ENCODE data around the gene EIF2S2. TPM values are rescaled to one million over a fixed set of nuclear protein-coding genes. Genes with fewer than 3 reads are reported as not detected.
"Not testable (repeated sequence)": the region's sequence is repeated elsewhere in the genome, so short reads cannot be mapped to it uniquely, and the experiment has no call there.

The EIF2S2 gene, protein sequence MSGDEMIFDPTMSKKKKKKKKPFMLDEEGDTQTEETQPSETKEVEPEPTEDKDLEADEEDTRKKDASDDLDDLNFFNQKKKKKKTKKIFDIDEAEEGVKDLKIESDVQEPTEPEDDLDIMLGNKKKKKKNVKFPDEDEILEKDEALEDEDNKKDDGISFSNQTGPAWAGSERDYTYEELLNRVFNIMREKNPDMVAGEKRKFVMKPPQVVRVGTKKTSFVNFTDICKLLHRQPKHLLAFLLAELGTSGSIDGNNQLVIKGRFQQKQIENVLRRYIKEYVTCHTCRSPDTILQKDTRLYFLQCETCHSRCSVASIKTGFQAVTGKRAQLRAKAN
- total RNA-seq (100 to 1,000 TPM; 128 to 130 TPM), polyA plus RNA-seq (24.2 TPM)

DNA sequence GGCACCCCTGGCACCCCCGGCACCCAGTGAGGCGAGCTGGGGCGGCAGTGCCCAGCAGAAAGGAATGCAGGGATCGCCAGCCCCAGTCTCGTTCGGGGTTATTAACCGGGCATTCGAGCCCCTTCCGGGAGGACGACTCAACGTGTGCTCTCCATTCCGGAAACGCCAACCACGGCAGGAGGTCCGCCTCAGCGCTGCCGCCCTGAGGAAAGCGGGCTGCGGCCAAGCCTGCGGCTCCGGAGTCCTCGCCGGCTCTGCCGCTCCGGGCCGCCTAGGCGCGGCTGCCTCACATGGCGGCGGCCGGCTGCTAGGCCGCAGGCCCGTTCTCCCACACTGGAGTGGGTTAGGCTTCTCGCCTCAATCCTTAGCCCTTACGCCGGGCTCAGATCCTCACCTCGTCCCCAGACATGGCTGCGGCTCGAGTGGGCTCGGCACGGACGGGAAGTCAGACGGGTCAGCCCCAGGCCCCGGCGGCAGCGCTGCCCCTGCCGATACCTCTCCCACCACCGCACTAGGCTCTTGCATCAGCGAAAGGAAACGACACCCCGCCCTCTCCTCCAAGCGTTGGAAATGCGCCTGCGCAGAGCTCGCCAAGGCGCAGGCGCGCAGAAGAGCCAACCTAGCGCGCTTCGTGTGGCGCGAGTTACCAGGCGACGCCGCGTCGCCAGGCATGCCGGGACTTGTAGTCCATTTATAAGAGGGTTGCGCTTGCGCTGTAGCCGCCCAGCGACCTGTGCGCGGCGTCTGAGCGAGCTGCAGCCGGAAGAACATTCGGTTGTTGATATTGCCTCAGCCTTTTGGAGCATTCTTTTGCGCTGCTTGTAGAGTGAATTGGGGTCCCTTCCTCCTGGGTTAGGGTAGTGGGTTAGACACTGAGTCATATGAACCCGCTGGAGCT is at the start of gene EIF2S2:
TSS of gene EIF2S2 (minus strand) at position 542 of the 898 bp plus-strand sequence. CDS start at position 409, 133 bp downstream.
- no peaks in the 10 kb centered on the region for H3K27me3 ChIP-seq (ENCODE audit: insufficient read depth, low read length, poor library complexity, severe bottlenecking)
- POLR2A ChIA-PET, result interaction anchor here (0.5 to 1.8 kb wide), 15 partner anchors 30 to 1842 kb away, joined by 3 to 22 read pairs (median 3); partner anchors contain the start of genes C20orf144, CHMP4B, PIGU and PXMP4
- H3K27me3 Mint-ChIP-seq, result no peaks in the 10 kb centered on the region
- peaks cover 40 to 50% (median 50%) of the 10 kb centered on the region in 3 donors for H3K4me1 Mint-ChIP-seq
- peak; percentile 90 to 98 (median 95) for DNase-seq
- CTCF ChIA-PET, result interaction anchor here (0.6 to 1.8 kb wide), 9 partner anchors 9 to 379 kb away, joined by 3 to 11 read pairs (median 3); partner anchors contain the start of gene RALY
- peak within 1 kb of the TSS; percentile 75 for H3K4me3 ChIP-seq (ENCODE audit: low read length)
- H3K36me3 ChIP-seq (ENCODE audit: insufficient read depth, low read length), result no peaks in the 10 kb centered on the region
- peak within 1 kb of the TSS; percentile 92 for H3K27ac ChIP-seq (ENCODE audit: low read depth, low read length)
- peaks cover 36% of the 10 kb centered on the region for H3K4me1 ChIP-seq (ENCODE audit: insufficient read depth, low read length)
- H3K36me3 Mint-ChIP-seq, result peaks cover 0 to 37% (median 2%) of the 10 kb centered on the region in 3 donors
- H3K9me3 Mint-ChIP-seq, result no peaks in the 10 kb centered on the region
- H3K4me3 Mint-ChIP-seq, result peak within 1 kb of the TSS; percentile 94 to 99 (median 96)
- peak within 1 kb of the TSS; percentile 94 to 98 (median 96) for H3K27ac Mint-ChIP-seq
- H3K9me3 ChIP-seq (ENCODE audit: low read length), result no peaks in the 10 kb centered on the region

DNA sequence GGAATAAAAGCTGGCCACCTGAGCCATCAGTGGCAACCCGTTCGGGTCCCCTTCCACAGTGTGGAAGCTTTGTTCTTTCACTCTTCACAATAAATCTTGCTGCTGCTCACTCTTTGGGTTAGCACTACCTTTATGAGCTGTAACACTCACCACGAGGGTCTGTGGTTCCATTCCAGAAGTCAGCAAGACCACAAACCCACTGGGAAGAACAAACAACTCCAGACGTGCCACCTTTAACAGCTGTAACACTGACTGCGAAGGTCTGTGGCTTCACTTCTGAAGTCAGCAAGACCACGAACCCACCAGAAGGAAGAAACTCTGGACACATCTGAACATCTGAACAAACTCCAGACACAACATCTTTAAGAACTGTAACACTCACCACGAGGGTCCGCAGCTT is 45.7 kb upstream of the EIF2S2 start:
- H3K27me3 ChIP-seq (ENCODE audit: insufficient read depth, low read length, poor library complexity, severe bottlenecking); H3K36me3 Mint-ChIP-seq; H3K4me3 ChIP-seq (ENCODE audit: low read length); H3K9me3 ChIP-seq (ENCODE audit: low read length); H3K27ac ChIP-seq (ENCODE audit: low read depth, low read length); H3K9me3 Mint-ChIP-seq; H3K4me1 ChIP-seq (ENCODE audit: insufficient read depth, low read length); H3K36me3 ChIP-seq (ENCODE audit: insufficient read depth, low read length); CTCF ChIA-PET; H3K4me1 Mint-ChIP-seq; POLR2A ChIA-PET; H3K4me3 Mint-ChIP-seq: not testable (repeated sequence)
- DNase-seq, result peak in 1 of 5 donors; percentile 9
- peaks cover 6 to 25% of the 10 kb centered on the region in 2 donors for H3K27me3 Mint-ChIP-seq
- H3K27ac Mint-ChIP-seq, result peak overlapping the region in 1 of 8 donors; percentile 17

DNA sequence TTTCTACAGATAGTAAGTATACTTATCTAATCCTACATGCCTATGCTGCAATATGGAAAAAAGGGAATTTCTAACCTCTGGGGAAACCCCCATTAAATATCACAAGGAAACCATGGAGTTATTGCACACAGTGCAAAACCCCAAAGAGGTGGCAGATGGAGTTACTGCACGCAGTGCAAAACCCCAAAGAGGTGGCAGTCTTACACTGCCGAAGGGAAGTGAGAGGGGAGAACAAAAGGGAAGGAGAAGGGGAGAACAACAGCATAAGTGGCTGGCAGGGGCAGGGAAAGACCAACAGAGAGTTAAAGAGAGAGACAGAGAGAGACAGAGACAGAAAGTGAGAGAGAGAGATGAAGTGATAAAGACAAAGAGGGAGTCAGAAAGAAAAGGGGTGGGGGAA is 43.8 kb upstream of the EIF2S2 start:
- no peak overlapping the region for H3K27ac ChIP-seq (ENCODE audit: low read depth, low read length)
- CTCF ChIA-PET, result no interaction called here
- no peak overlapping the region for H3K4me3 Mint-ChIP-seq
- no peaks in the 10 kb centered on the region for H3K27me3 ChIP-seq (ENCODE audit: insufficient read depth, low read length, poor library complexity, severe bottlenecking)
- H3K27ac Mint-ChIP-seq, result peak overlapping the region in 2 of 8 donors; percentile 12 to 22
- no peak overlapping the region for H3K4me3 ChIP-seq (ENCODE audit: low read length)
- H3K9me3 ChIP-seq (ENCODE audit: low read length), result no peaks in the 10 kb centered on the region
- peaks cover 0 to 2% (median 0%) of the 10 kb centered on the region in 3 donors for H3K4me1 Mint-ChIP-seq
- H3K36me3 ChIP-seq (ENCODE audit: insufficient read depth, low read length), result no peaks in the 10 kb centered on the region
- no peaks in the 10 kb centered on the region for H3K36me3 Mint-ChIP-seq
- no peak for DNase-seq
- no peaks in the 10 kb centered on the region for H3K9me3 Mint-ChIP-seq
- POLR2A ChIA-PET, result no interaction called here
- peaks cover 10 to 26% of the 10 kb centered on the region in 2 donors for H3K27me3 Mint-ChIP-seq
- no peaks in the 10 kb centered on the region for H3K4me1 ChIP-seq (ENCODE audit: insufficient read depth, low read length)

- POLR2A ChIA-PET; DNase-seq; H3K9me3 ChIP-seq (ENCODE audit: low read length); H3K27me3 ChIP-seq (ENCODE audit: insufficient read depth, low read length, poor library complexity, severe bottlenecking); H3K36me3 Mint-ChIP-seq; H3K27ac Mint-ChIP-seq; H3K36me3 ChIP-seq (ENCODE audit: insufficient read depth, low read length); H3K4me3 Mint-ChIP-seq; H3K9me3 Mint-ChIP-seq; H3K27ac ChIP-seq (ENCODE audit: low read depth, low read length); H3K4me1 ChIP-seq (ENCODE audit: insufficient read depth, low read length); H3K4me3 ChIP-seq (ENCODE audit: low read length); CTCF ChIA-PET; H3K4me1 Mint-ChIP-seq: not testable (repeated sequence)
- H3K27me3 Mint-ChIP-seq, result peaks cover 12 to 27% of the 10 kb centered on the region in 2 donors
These were observed 41.1 kb upstream of the EIF2S2 start for GRCh38 chr20:34153169-34153568.

DNA sequence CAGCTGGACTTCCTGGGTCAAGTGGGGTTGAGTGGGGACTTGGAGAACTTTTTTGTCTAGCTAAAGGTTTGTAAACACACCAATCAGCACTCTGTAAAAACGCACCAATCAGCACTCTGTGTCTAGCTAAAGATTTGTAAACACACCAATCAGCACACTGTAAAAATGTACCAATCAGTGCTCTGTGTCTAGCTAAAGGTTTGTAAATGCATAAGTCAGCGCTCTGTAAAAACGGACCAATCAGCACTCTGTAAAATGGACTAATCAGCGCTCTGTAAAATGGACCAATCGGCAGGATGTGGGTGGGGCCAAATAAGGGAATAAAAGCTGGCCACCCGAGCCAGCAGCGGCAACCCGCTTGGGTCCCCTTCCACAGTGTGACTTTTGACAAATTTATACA is 40.0 kb upstream of the EIF2S2 start:
- peaks cover 11 to 27% of the 10 kb centered on the region in 2 donors for H3K27me3 Mint-ChIP-seq
- H3K27ac ChIP-seq (ENCODE audit: low read depth, low read length); H3K4me3 ChIP-seq (ENCODE audit: low read length); H3K4me1 ChIP-seq (ENCODE audit: insufficient read depth, low read length); H3K36me3 ChIP-seq (ENCODE audit: insufficient read depth, low read length); H3K4me1 Mint-ChIP-seq; H3K4me3 Mint-ChIP-seq; DNase-seq; H3K27me3 ChIP-seq (ENCODE audit: insufficient read depth, low read length, poor library complexity, severe bottlenecking); H3K9me3 ChIP-seq (ENCODE audit: low read length); H3K27ac Mint-ChIP-seq; H3K9me3 Mint-ChIP-seq; H3K36me3 Mint-ChIP-seq; CTCF ChIA-PET: not testable (repeated sequence)
- POLR2A ChIA-PET, result interaction anchor here (0.6 kb wide), 1 partner anchor 94 kb away, joined by 3 read pairs; no protein-coding TSS in a partner anchor

GRCh38 chr20:34150306-34151000 is 38.4 kb upstream of the EIF2S2 start:
- no peaks in the 10 kb centered on the region for H3K9me3 ChIP-seq (ENCODE audit: low read length)
- H3K27me3 Mint-ChIP-seq, result peaks cover 11 to 27% of the 10 kb centered on the region in 2 donors
- no peaks in the 10 kb centered on the region for H3K4me1 Mint-ChIP-seq
- H3K27ac Mint-ChIP-seq, result no peak overlapping the region
- POLR2A ChIA-PET, result no interaction called here
- DNase-seq, result no peak
- no peaks in the 10 kb centered on the region for H3K27me3 ChIP-seq (ENCODE audit: insufficient read depth, low read length, poor library complexity, severe bottlenecking)
- H3K4me3 Mint-ChIP-seq, result no peak overlapping the region
- no peaks in the 10 kb centered on the region for H3K9me3 Mint-ChIP-seq
- CTCF ChIA-PET, result no interaction called here
- H3K4me3 ChIP-seq (ENCODE audit: low read length), result no peak overlapping the region
- no peak overlapping the region for H3K27ac ChIP-seq (ENCODE audit: low read depth, low read length)
- no peaks in the 10 kb centered on the region for H3K36me3 ChIP-seq (ENCODE audit: insufficient read depth, low read length)
- no peaks in the 10 kb centered on the region for H3K4me1 ChIP-seq (ENCODE audit: insufficient read depth, low read length)
- H3K36me3 Mint-ChIP-seq, result no peaks in the 10 kb centered on the region

- Mint-ChIP-seq H3K4me1 (no peaks in the 10 kb centered on the region), H3K27me3 (peaks cover 5 to 19% of the 10 kb centered on the region in 2 donors), H3K27ac (no peak overlapping the region), H3K9me3 (no peaks in the 10 kb centered on the region), H3K36me3 (no peaks in the 10 kb centered on the region), H3K4me3 (no peak overlapping the region)
- H3K27me3 ChIP-seq (ENCODE audit: insufficient read depth, low read length, poor library complexity, severe bottlenecking), result no peaks in the 10 kb centered on the region
- no peaks in the 10 kb centered on the region for H3K4me1 ChIP-seq (ENCODE audit: insufficient read depth, low read length)
- H3K9me3 ChIP-seq (ENCODE audit: low read length), result no peaks in the 10 kb centered on the region
- POLR2A ChIA-PET, result no interaction called here
- H3K36me3 ChIP-seq (ENCODE audit: insufficient read depth, low read length), result no peaks in the 10 kb centered on the region
- CTCF ChIA-PET, result no interaction called here
- H3K27ac ChIP-seq (ENCODE audit: low read depth, low read length), result no peak overlapping the region
- H3K4me3 ChIP-seq (ENCODE audit: low read length), result no peak overlapping the region
- no peak for DNase-seq
These were observed 33.3 kb upstream of the EIF2S2 start for GRCh38 chr20:34145280-34145819.
